ENCODE results near the gene ISG15. TPM values are rescaled to one million over a fixed set of nuclear protein-coding genes. Genes with fewer than 3 reads are reported as not detected.

ISG15 gene
- total and polyA plus RNA-seq, 9 of the 15 experiments (the other 6 are each of a cell fraction or from before 2014, with no cell fraction given), result 0.40 to 58.3 (median 12.2) TPM

GRCh38 chr1:1040004-1040991 is 27.0 kb downstream of the ISG15 start (continued):
- no peak for TF ChIP-seq MNT (conservative IDR thresholded peaks at IDR 0.05)
- TF ChIP-seq NELFE (IDR thresholded peaks at IDR 0.05; ENCODE audit: insufficient read depth, insufficient read length), result no peak
- 0 out of 2 replicates have a peak, but pooled peaks have one; percentile 14 for TF ChIP-seq TEAD4 (IDR thresholded peaks at IDR 0.05; ENCODE audit: low read length)
- TF ChIP-seq TEAD4 (CRISPR knock-in tag; IDR thresholded peaks at IDR 0.05; ENCODE audit: borderline replicate concordance), result no peak
- no peak for TF ChIP-seq FOXJ2 (tag; IDR thresholded peaks at IDR 0.05)
- TF ChIP-seq CTCF (IDR thresholded peaks at IDR 0.05 in 2 of 3, conservative IDR thresholded peaks at IDR 0.05 in 1 of 3; ENCODE audit: insufficient read depth in 2 of 3, low read depth in 1 of 3, low read length in 3 of 3), result peak in 2 of 3 experiments; percentile 47 to 80; a peak in 4 of 6 replicates
- TF ChIP-seq EGR1 (conservative IDR thresholded peaks at IDR 0.05), result peak; percentile 57
- no peak for TF ChIP-seq ETV5 (CRISPR knock-in tag; IDR thresholded peaks at IDR 0.05; ENCODE audit: low read depth)
- TF ChIP-seq MIER1 (IDR thresholded peaks at IDR 0.05; ENCODE audit: low read depth), result no peak
- TF ChIP-seq CBFB (CRISPR knock-in tag; IDR thresholded peaks at IDR 0.05), result 0 out of 2 replicates have a peak, but pooled peaks have one; percentile 43
- TF ChIP-seq L3MBTL2 (IDR thresholded peaks at IDR 0.05), result 0 out of 2 replicates have a peak, but pooled peaks have one; percentile 56
